ENCODE data around the gene ANAPC13. TPM values are rescaled to one million over a fixed set of nuclear protein-coding genes. Genes with fewer than 3 reads are reported as not detected.

ANAPC13 gene
- 16.6 and 17.3 TPM in 2 replicates for total RNA-seq (2013; cell fraction: nucleolus; rRNA removed)
- total RNA-seq (2014; rRNA removed) (40.0 and 48.4 TPM in 2 replicates), total RNA-seq (2014; rRNA removed; fragmentation: Illumina TruSeq; extraction: Trizol) (39.6 and 42.3 TPM in 2 replicates), total RNA-seq (2021) (32.8 and 34.9 TPM in 2 replicates), polyA plus RNA-seq (2011; rRNA removed) (91.7 and 136 TPM in 2 replicates), polyA plus RNA-seq (2014; fragmentation: Illumina TruSeq; extraction: Trizol) (74.2 and 87.6 TPM in 2 replicates), polyA plus RNA-seq (2014; fragmentation: Nextera tagmentation; extraction: Ambion mirVana) (100 to 1,000 TPM; 129 to 139 TPM), polyA plus RNA-seq (2014; rRNA removed) (30.2 and 42.6 TPM in 2 replicates), polyA plus RNA-seq (2016; fragmentation: Nextera tagmentation; extraction: Ambion mirVana) (100 to 1,000 TPM; 104 to 105 TPM), polyA minus RNA-seq (2011; rRNA and poly(A)+ RNA removed) (23.0 and 40.8 TPM in 2 replicates), Bru-seq, nascent RNA (percentile 90 among the genes with signal in this experiment), BruChase-seq, experiment 1, labeled RNA remaining after a 6-hour chase (percentile 82 among the genes with signal in this experiment), BruChase-seq, experiment 2, labeled RNA remaining after a 2-hour chase (percentile 87 among the genes with signal in this experiment)
- 34.1 TPM for polyA plus RNA-seq (2011; ENCODE audit: low read depth)
- polyA plus RNA-seq (2011; cell fraction: cytosol; rRNA removed): 33.6 and 43.9 TPM in 2 replicates
- 28.0 and 29.6 TPM in 2 replicates for polyA plus RNA-seq (2011; cell fraction: nucleus; rRNA removed)
- polyA plus RNA-seq (2012): 43.6 and 52.9 TPM in 2 replicates
- polyA minus RNA-seq (2011; cell fraction: cytosol; rRNA and poly(A)+ RNA removed): 11.4 and 14.9 TPM in 2 replicates
- polyA minus RNA-seq (2011; cell fraction: nucleus; rRNA and poly(A)+ RNA removed): 14.9 and 24.0 TPM in 2 replicates
- long read RNA-seq, experiment 1, transcript ANAPC13-203 (2 exons, 686 nt): minor isoform, 5 of 61 reads
- long read RNA-seq, experiment 1, transcript ANAPC13-204 (3 exons, 1,840 nt): minor isoform, 23 of 61 reads
- long read RNA-seq, experiment 1, transcript ANAPC13-201 (3 exons, 1,209 nt): major isoform, 27 of 61 reads
- long read RNA-seq, experiment 1, partial matches to known transcripts: 2 of 61 reads
- long read RNA-seq, experiment 1, other reads (novel, unspliced or antisense): 2 of 61 reads
- long read RNA-seq, experiment 2, transcript ANAPC13-204 (3 exons, 1,840 nt): minor isoform, 79 of 222 reads
- long read RNA-seq, experiment 2, transcript ANAPC13-201 (3 exons, 1,209 nt): major isoform, 124 of 222 reads
- long read RNA-seq, experiment 2, transcript ANAPC13-206 (3 exons, 1,420 nt): minor isoform, 7 of 222 reads
- long read RNA-seq, experiment 2, partial matches to known transcripts: 0 of 222 reads
- long read RNA-seq, experiment 2, other reads (novel, unspliced or antisense): 8 of 222 reads

GRCh38 chr3:134485718-134486576, at the start of gene ANAPC13, which contains the start of gene CEP63:
Gene ANAPC13, minus strand, starts transcription at chr3:134485985. Its CDS starts 3,081 bp downstream, at chr3:134482904.
Gene CEP63, plus strand, starts transcription at chr3:134486057. Its CDS starts 9,264 bp downstream, at chr3:134495321.
- DNase-seq (ENCODE audit: low read depth, low spot score) (peak; percentile 96), FAIRE-seq (peak; percentile 85), ATAC-seq (peak; percentile 90)
- SMC1A ChIA-PET (ENCODE audit: uncharacterized antibody, unreplicated experiment): interaction anchor here (0.6 to 1.4 kb wide), 3 partner anchors 17 to 237 kb away, joined by 3 to 4 read pairs (median 3); no protein-coding TSS in a partner anchor
- intact Hi-C loops (cut with micrococcal nuclease; ENCODE audit: unreplicated experiment): loop anchor here (5.0 kb wide), 2 partner anchors 679 to 1764 kb away; partner anchors contain the start of genes NPHP3 and SRPRB
- CTCF ChIA-PET: interaction anchor here (0.9 to 6.7 kb wide), 3 partner anchors 8 to 12 kb away, joined by 3 to 69 read pairs (median 19); no protein-coding TSS in a partner anchor
- H3K9me3 ChIP-seq (replicated peaks; ENCODE audit: control insufficient read depth, insufficient read depth, low read length): no peaks in the 10 kb centered on the region
- H3K27ac ChIP-seq (ENCODE audit: control insufficient read depth, insufficient read depth): peak within 1 kb of the TSS; percentile 87
- POLR2A ChIA-PET: interaction anchor here (1.0 to 1.1 kb wide), 3 partner anchors 20 to 59 kb away, joined by 3 read pairs; no protein-coding TSS in a partner anchor
- H3K4me1 ChIP-seq (ENCODE audit: control insufficient read depth, insufficient read depth, low read length): peaks cover 6% of the 10 kb centered on the region
- H3K36me3 ChIP-seq (ENCODE audit: control insufficient read depth in 2 of 2, insufficient read depth in 2 of 2, low read length in 1 of 2): peaks cover 0 to 9% of the 10 kb centered on the region in 2 experiments; a peak in 2 of 4 replicates
- H3K79me2 ChIP-seq (ENCODE audit: control insufficient read depth, insufficient read depth, low read length): peaks cover 54% of the 10 kb centered on the region
- under 1% methylated on average over 75 of the region's 81 CpGs for WGBS (ENCODE audit: insufficient coverage, insufficient replicate concordance, low lambda C conversion rate, missing lambda C conversion rate)
- in situ Hi-C loops (cut with MboI): loop anchor here (10.0 to 25.0 kb wide), 2 partner anchors 821 to 1024 kb away; partner anchors contain the start of gene TOPBP1
- H4K20me1 ChIP-seq (ENCODE audit: control insufficient read depth, insufficient read depth): no peaks in the 10 kb centered on the region
- H2AFZ ChIP-seq (ENCODE audit: control insufficient read depth, low read depth, low read length): peak within 1 kb of the TSS; percentile 95
- H3K4me3 ChIP-seq: peak within 1 kb of the TSS; percentile 82
- TSS peak; percentile 75 for BruUV-seq (replicated peaks)
- H3K4me2 ChIP-seq (ENCODE audit: control insufficient read depth, insufficient read depth): peak within 1 kb of the TSS; percentile 86
- no peaks in the 10 kb centered on the region for H3K27me3 ChIP-seq (replicated peaks in 1 of 2; ENCODE audit: control insufficient read depth in 2 of 2, insufficient read depth in 2 of 2, low read length in 1 of 2)
- H3K9ac ChIP-seq (ENCODE audit: control insufficient read depth, insufficient read depth, low read length): peak within 1 kb of the TSS; percentile 99
- RAD21 ChIA-PET (ENCODE audit: unreplicated experiment): interaction anchor here (1.1 to 1.5 kb wide), 2 partner anchors 12 to 178 kb away, joined by 3 to 4 read pairs; no protein-coding TSS in a partner anchor
- TF ChIP-seq TARDBP (IDR thresholded peaks at IDR 0.05; ENCODE audit: borderline replicate concordance) (no peak; the same call in 1 of the 2 replicates), RUNX3 (IDR thresholded peaks at IDR 0.05; ENCODE audit: low read length) (peak; percentile 69), BCLAF1 (IDR thresholded peaks at IDR 0.05) (peak; percentile 89), ZZZ3 (IDR thresholded peaks at IDR 0.05; ENCODE audit: control insufficient read depth, insufficient read length, low read depth) (no peak), EP300 (IDR thresholded peaks at IDR 0.05; ENCODE audit: borderline replicate concordance in 1 of 2, control insufficient read depth in 1 of 2, low read depth in 2 of 2, low read length in 2 of 2) (0 out of 4 replicates have a peak, but pooled peaks of 1 of the 2 experiments have one; percentile 7), IKZF2 (IDR thresholded peaks at IDR 0.05) (peak; percentile 43 to 69; a peak in 3 of 4 replicates), ZNF622 (IDR thresholded peaks at IDR 0.05) (no peak), TAF1 (IDR thresholded peaks at IDR 0.05; ENCODE audit: borderline replicate concordance, low read depth, low read length) (peak; percentile 60; the same call in 1 of the 2 replicates)
